Ishikawa (cell line): ENCODE measurements around the gene RND3.

ENCODE experiments used
- CEBPB ChIP-seq: IDR thresholded peaks from 2 replicates; pipeline ENCODE4 v1.6.1; 2012
- CREB1 ChIP-seq: IDR thresholded peaks from 2 replicates; pipeline ENCODE4 v1.6.1; 2012; ENCODE audit warnings: low read depth
- EGR1 ChIP-seq: IDR thresholded peaks from 2 replicates; pipeline ENCODE4 v1.6.1; 2012
- EP300 ChIP-seq: IDR thresholded peaks from 2 replicates; pipeline ENCODE4 v1.6.1; 2012; ENCODE audit warnings: borderline replicate concordance
- FOXM1 ChIP-seq: IDR thresholded peaks from 2 replicates; pipeline ENCODE4 v1.6.1; 2012; ENCODE audit warnings: low read depth, borderline replicate concordance
- MAX ChIP-seq: IDR thresholded peaks from 2 replicates; pipeline ENCODE4 v1.6.1; 2012
- NFIC ChIP-seq: IDR thresholded peaks from 2 replicates; pipeline ENCODE4 v1.6.1; 2012
- RAD21 ChIP-seq: IDR thresholded peaks from 2 replicates; pipeline ENCODE4 v1.6.1; 2012; ENCODE audit warnings: low read depth
- REST ChIP-seq: IDR thresholded peaks from 2 replicates; pipeline ENCODE4 v1.6.1; 2012; ENCODE audit warnings: low read depth, mild to moderate bottlenecking
- TAF1 ChIP-seq: IDR thresholded peaks from 2 replicates; pipeline ENCODE4 v1.6.1; 2012; ENCODE audit warnings: low read depth, mild to moderate bottlenecking
- TCF12 ChIP-seq: IDR thresholded peaks from 2 replicates; pipeline ENCODE4 v1.6.1; 2012; ENCODE audit warnings: low read depth
- TEAD4 ChIP-seq: IDR thresholded peaks from 2 replicates; pipeline ENCODE4 v1.6.1; 2012
- USF1 ChIP-seq: IDR thresholded peaks from 2 replicates; pipeline ENCODE4 v1.6.1; 2012
- YY1 ChIP-seq: IDR thresholded peaks from 2 replicates; pipeline ENCODE4 v1.6.1; 2012; ENCODE audit warnings: low read depth
- ZBTB7A ChIP-seq: IDR thresholded peaks from 2 replicates; pipeline ENCODE4 v1.6.1; 2012; ENCODE audit warnings: low read depth

Gene RND3

GRCh38 chr2:150531591-150531990 lies 44.1 kb upstream of the RND3 start:
- TF ChIP-seq YY1 (no peak), FOXM1 (no peak)

- TF ChIP-seq TEAD4 = no peak
- TF ChIP-seq REST = no peak
- TF ChIP-seq TAF1 = no peak
- no peak for TF ChIP-seq CEBPB
- no peak for TF ChIP-seq RAD21
- TF ChIP-seq YY1 = no peak
- no peak for TF ChIP-seq CREB1
- no peak for TF ChIP-seq MAX
- no peak for TF ChIP-seq USF1
- no peak for TF ChIP-seq FOXM1
- TF ChIP-seq EP300 = no peak
- TF ChIP-seq NFIC = no peak
- TF ChIP-seq TCF12 = no peak
- TF ChIP-seq ZBTB7A = no peak
- TF ChIP-seq EGR1 = no peak
Measured at GRCh38 chr2:150530168-150530567, 42.7 kb upstream of the RND3 start.

GRCh38 chr2:150528861-150529801 lies 41.7 kb upstream of the RND3 start:
- TF ChIP-seq RAD21 (no peak), CEBPB (no peak), TAF1 (no peak), EP300 (no peak), EGR1 (no peak), MAX (no peak), NFIC (no peak), ZBTB7A (no peak), TCF12 (no peak), REST (no peak), USF1 (no peak)

- TF ChIP-seq CREB1 = no peak
- no peak for TF ChIP-seq TAF1
- 0 out of 2 replicates have a peak, but pooled peaks have one; percentile 55 for TF ChIP-seq MAX
- TF ChIP-seq TEAD4 = peak; percentile 91
- peak; percentile 44; the same call in 1 of the 2 replicates for TF ChIP-seq CEBPB
- TF ChIP-seq TCF12 = peak; percentile 78
- no peak for TF ChIP-seq YY1
- TF ChIP-seq ZBTB7A = no peak
- TF ChIP-seq USF1 = no peak
- TF ChIP-seq REST = no peak
- peak; percentile 24; the same call in 1 of the 2 replicates for TF ChIP-seq NFIC
- no peak for TF ChIP-seq EGR1
- TF ChIP-seq EP300 = peak; percentile 78
- peak; percentile 64; the same call in 1 of the 2 replicates for TF ChIP-seq FOXM1
- no peak for TF ChIP-seq RAD21
Measured at GRCh38 chr2:150526827-150527226, 39.4 kb upstream of the RND3 start.
